HEK293 (cell line): ENCODE data around the gene PPM1G.

Source experiments
- CTCF ChIA-PET: fragments of 350-600 bp; formaldehyde crosslinking; extraction: SDS; loops from one replicate; lab custom pipeline; 2021; ENCODE audit warnings: antibody characterized with exemption; lab: Yijun Ruan, JAX
- POLR2A ChIA-PET: fragments of 300-600 bp; formaldehyde crosslinking; extraction: SDS; loops from one replicate; lab custom pipeline; 2020; ENCODE audit warnings: antibody characterized with exemption, inconsistent platforms; lab: Yijun Ruan, JAX
- H3K27ac ChIP-seq: fragments of 200-500 bp; sonication (Bioruptor generic); 2 replicates; pipeline ENCODE4 v1.5.1; 2014; ENCODE audit warnings: low read depth, low read length, control low read depth, inconsistent platforms; ENCODE audit errors: extremely low read depth
- H3K36me3 ChIP-seq, 2 experiments: fragments of 200-500 bp in 1 of 2; sonication (Bioruptor generic) in 1 of 2; 1 replicate in 1 of 2; 2 replicates in 1 of 2; pipeline ENCODE4 v1.5.1; 2014 to 2017; ENCODE audit warnings: inconsistent platforms in 2 of 2, low read length in 2 of 2; ENCODE audit not compliant: control insufficient read depth in 2 of 2, insufficient read depth in 1 of 2
- H3K4me1 ChIP-seq: fragments of 200-500 bp; sonication (Bioruptor generic); 2 replicates; pipeline ENCODE4 v1.5.1; 2014; ENCODE audit warnings: mild to moderate bottlenecking, low read length, inconsistent platforms; ENCODE audit not compliant: control insufficient read depth, insufficient read depth
- H3K4me3 ChIP-seq: 2 replicates; pipeline ENCODE4 v1.5.1; 2011; ENCODE audit warnings: low read depth, mild to moderate bottlenecking, control low read depth, low read length, moderate library complexity
- H3K9me3 ChIP-seq: fragments of 200-500 bp; sonication (Bioruptor generic); 2 replicates; pipeline ENCODE4 v1.5.1; 2014; ENCODE audit warnings: low read depth, low read length, inconsistent platforms; ENCODE audit not compliant: control insufficient read depth, insufficient read depth
- BCL11B ChIP-seq: fragments of 450-650 bp; formaldehyde crosslinking; IDR thresholded peaks from 2 replicates; pipeline ENCODE4 v1.5.1; 2016; ENCODE audit warnings: low read depth, missing biosample characterization, missing genetic modification characterization
- ELK4 ChIP-seq: IDR thresholded peaks from 2 replicates; pipeline ENCODE4 v1.6.1; 2011; ENCODE audit warnings: mild to moderate bottlenecking, low read depth, low read length, borderline replicate concordance
- GLIS2 ChIP-seq: fragments of 450-650 bp; formaldehyde crosslinking; IDR thresholded peaks from 2 replicates; pipeline ENCODE4 v1.5.1; 2016; ENCODE audit warnings: missing biosample characterization, missing genetic modification characterization
- SP3 ChIP-seq: fragments of 450-650 bp; formaldehyde crosslinking; IDR thresholded peaks from 2 replicates; pipeline ENCODE4 v1.5.1; 2016; ENCODE audit warnings: missing biosample characterization, missing genetic modification characterization
- ZBTB20 ChIP-seq: fragments of 450-650 bp; formaldehyde crosslinking; IDR thresholded peaks from 2 replicates; pipeline ENCODE4 v1.5.1; 2016; ENCODE audit warnings: missing biosample characterization, missing genetic modification characterization
- ZBTB7A ChIP-seq: fragments of 450-650 bp; formaldehyde crosslinking; IDR thresholded peaks from 2 replicates; pipeline ENCODE4 v1.5.1; 2016; ENCODE audit warnings: low read depth, missing biosample characterization, missing genetic modification characterization
- ZFP3 ChIP-seq: fragments of 450-650 bp; formaldehyde crosslinking; IDR thresholded peaks from 2 replicates; pipeline ENCODE4 v1.5.1; 2016; ENCODE audit warnings: low read depth, missing biosample characterization, missing genetic modification characterization
- ZFP37 ChIP-seq: fragments of 450-650 bp; formaldehyde crosslinking; IDR thresholded peaks from 2 replicates; pipeline ENCODE4 v1.5.1; 2016; ENCODE audit warnings: missing biosample characterization, missing genetic modification characterization
- ZFP41 ChIP-seq: fragments of 450-650 bp; formaldehyde crosslinking; IDR thresholded peaks from 2 replicates; pipeline ENCODE4 v1.5.1; 2016; ENCODE audit warnings: missing biosample characterization, missing genetic modification characterization, borderline replicate concordance
- ZFP69B ChIP-seq: fragments of 450-650 bp; formaldehyde crosslinking; IDR thresholded peaks from 2 replicates; pipeline ENCODE4 v1.5.1; 2016; ENCODE audit warnings: missing biosample characterization, missing genetic modification characterization
- ZNF121 ChIP-seq: fragments of 450-650 bp; formaldehyde crosslinking; IDR thresholded peaks from 2 replicates; pipeline ENCODE4 v1.5.1; 2016; ENCODE audit warnings: missing biosample characterization, missing genetic modification characterization
- ZNF157 ChIP-seq: fragments of 450-650 bp; formaldehyde crosslinking; IDR thresholded peaks from 2 replicates; pipeline ENCODE4 v1.5.1; 2016; ENCODE audit warnings: missing biosample characterization, missing genetic modification characterization
- ZNF175 ChIP-seq: fragments of 450-650 bp; formaldehyde crosslinking; IDR thresholded peaks from 2 replicates; pipeline ENCODE4 v1.5.1; 2016; ENCODE audit warnings: missing biosample characterization, missing genetic modification characterization
- ZNF214 ChIP-seq: fragments of 450-650 bp; formaldehyde crosslinking; IDR thresholded peaks from 2 replicates; pipeline ENCODE4 v1.5.1; 2017; ENCODE audit warnings: missing biosample characterization, mild to moderate bottlenecking, missing genetic modification characterization, borderline replicate concordance
- ZNF292 ChIP-seq: fragments of 450-650 bp; formaldehyde crosslinking; IDR thresholded peaks from 2 replicates; pipeline ENCODE4 v1.5.1; 2016; ENCODE audit warnings: low read depth, missing biosample characterization, missing genetic modification characterization, borderline replicate concordance
- ZNF37A ChIP-seq: fragments of 450-650 bp; IDR thresholded peaks from 2 replicates; pipeline ENCODE4 v1.5.1; 2018; ENCODE audit warnings: missing biosample characterization, missing genetic modification characterization
- ZNF398 ChIP-seq: fragments of 450-650 bp; formaldehyde crosslinking; IDR thresholded peaks from 2 replicates; pipeline ENCODE4 v1.5.1; 2017; ENCODE audit warnings: missing biosample characterization, missing genetic modification characterization
- ZNF423 ChIP-seq: fragments of 450-650 bp; formaldehyde crosslinking; IDR thresholded peaks from 2 replicates; pipeline ENCODE4 v1.5.1; 2016; ENCODE audit warnings: missing biosample characterization, missing genetic modification characterization
- ZNF433 ChIP-seq: fragments of 450-650 bp; formaldehyde crosslinking; IDR thresholded peaks from 2 replicates; pipeline ENCODE4 v1.5.1; 2016; ENCODE audit warnings: missing biosample characterization, missing genetic modification characterization, low read depth
- ZNF473 ChIP-seq: fragments of 450-650 bp; formaldehyde crosslinking; IDR thresholded peaks from 2 replicates; pipeline ENCODE4 v1.5.1; 2017; ENCODE audit warnings: missing biosample characterization, missing genetic modification characterization
- ZNF521 ChIP-seq: fragments of 450-650 bp; formaldehyde crosslinking; IDR thresholded peaks from 2 replicates; pipeline ENCODE4 v1.5.1; 2017; ENCODE audit warnings: missing biosample characterization, mild to moderate bottlenecking, missing genetic modification characterization
- ZNF776 ChIP-seq: fragments of 450-650 bp; formaldehyde crosslinking; IDR thresholded peaks from 2 replicates; pipeline ENCODE4 v1.5.0; 2017; ENCODE audit warnings: missing biosample characterization, missing genetic modification characterization, borderline replicate concordance
- ZSCAN16 ChIP-seq: fragments of 450-650 bp; formaldehyde crosslinking; IDR thresholded peaks from 2 replicates; pipeline ENCODE4 v1.5.1; 2016; ENCODE audit warnings: missing biosample characterization, missing genetic modification characterization
- ZSCAN18 ChIP-seq: fragments of 450-650 bp; formaldehyde crosslinking; IDR thresholded peaks from 2 replicates; pipeline ENCODE4 v1.5.1; 2016; ENCODE audit warnings: missing biosample characterization, missing genetic modification characterization
- ZSCAN30 ChIP-seq: fragments of 450-650 bp; IDR thresholded peaks from 2 replicates; pipeline ENCODE4 v1.5.1; 2018; ENCODE audit warnings: missing biosample characterization, mild to moderate bottlenecking, missing genetic modification characterization, moderate library complexity
- TF ChIP-seq, protein P1 (sequence below): fragments of 450-650 bp; formaldehyde crosslinking; IDR thresholded peaks from 2 replicates; pipeline ENCODE4 v1.5.1; 2016; ENCODE audit warnings: missing biosample characterization, missing genetic modification characterization
- TF ChIP-seq, protein P2 (sequence below): fragments of 450-650 bp; formaldehyde crosslinking; IDR thresholded peaks from 2 replicates; pipeline ENCODE4 v1.5.1; 2016; ENCODE audit warnings: missing biosample characterization, missing genetic modification characterization
- TF ChIP-seq, protein P3 (sequence below): fragments of 450-650 bp; IDR thresholded peaks from 2 replicates; pipeline ENCODE4 v1.5.1; 2018; ENCODE audit warnings: missing biosample characterization, missing genetic modification characterization

The PPM1G gene

GRCh38 chr2:27379836-27380625, 29.4 kb downstream of the PPM1G start:
- Histone ChIP-seq H3K9me3 (no peaks in the 10 kb centered on the region), H3K27ac (peak overlapping the region; percentile 82), H3K4me3 (peak overlapping the region; percentile 72), H3K4me1 (no peaks in the 10 kb centered on the region; the same call in 1 of the 2 replicates), H3K36me3 (peaks cover 22 to 84% of the 10 kb centered on the region in 2 experiments)
- ChIA-PET POLR2A (interaction anchor here (1.0 to 2.9 kb wide), 9 partner anchors 9 to 62 kb away, joined by 3 to 19 read pairs (median 9); partner anchors contain the start of genes EIF2B4, GTF3C2, MPV17 and NRBP1), CTCF (interaction anchor here (0.8 to 1.4 kb wide), 4 partner anchors 9 to 303 kb away, joined by 3 to 7 read pairs (median 3); partner anchors contain the start of gene SNX17)
- TF ChIP-seq ZSCAN18 (tag by site-specific recombination) (no peak), ZFP69B (tag by site-specific recombination) (no peak), ZFP41 (tag by site-specific recombination) (no peak), SP3 (tag by site-specific recombination) (peak; percentile 53), ZBTB7A (tag by site-specific recombination) (peak; percentile 64; the same call in 1 of the 2 replicates), ZSCAN30 (tag by site-specific recombination) (no peak), ZNF37A (tag by site-specific recombination) (no peak), ZNF473 (tag by site-specific recombination) (no peak), ZFP37 (0 out of 2 replicates have a peak, but pooled peaks have one; percentile 47), ZFP3 (tag by site-specific recombination) (no peak), ZNF433 (tag by site-specific recombination) (no peak), ZNF398 (no peak), ZSCAN16 (tag by site-specific recombination) (peak; percentile 91), ZNF521 (tag by site-specific recombination) (no peak), ZNF423 (tag by site-specific recombination) (no peak), ZNF157 (tag by site-specific recombination) (no peak), ZNF776 (no peak), GLIS2 (tag by site-specific recombination) (no peak), ZNF214 (tag by site-specific recombination) (no peak), BCL11B (tag by site-specific recombination) (peak; percentile 91; the same call in 1 of the 2 replicates), ZNF175 (no peak), ZBTB20 (tag by site-specific recombination) (peak; percentile 95), ELK4 (no peak), ZNF292 (tag by site-specific recombination) (no peak), ZNF121 (tag by site-specific recombination) (no peak)
- TF ChIP-seq, protein P1, sequence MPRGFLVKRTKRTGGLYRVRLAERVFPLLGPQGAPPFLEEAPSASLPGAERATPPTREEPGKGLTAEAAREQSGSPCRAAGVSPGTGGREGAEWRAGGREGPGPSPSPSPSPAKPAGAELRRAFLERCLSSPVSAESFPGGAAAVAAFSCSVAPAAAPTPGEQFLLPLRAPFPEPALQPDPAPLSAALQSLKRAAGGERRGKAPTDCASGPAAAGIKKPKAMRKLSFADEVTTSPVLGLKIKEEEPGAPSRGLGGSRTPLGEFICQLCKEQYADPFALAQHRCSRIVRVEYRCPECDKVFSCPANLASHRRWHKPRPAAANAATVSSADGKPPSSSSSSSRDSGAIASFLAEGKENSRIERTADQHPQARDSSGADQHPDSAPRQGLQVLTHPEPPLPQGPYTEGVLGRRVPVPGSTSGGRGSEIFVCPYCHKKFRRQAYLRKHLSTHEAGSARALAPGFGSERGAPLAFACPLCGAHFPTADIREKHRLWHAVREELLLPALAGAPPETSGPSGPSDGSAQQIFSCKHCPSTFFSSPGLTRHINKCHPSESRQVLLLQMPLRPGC, result no peak
- TF ChIP-seq, protein P2, sequence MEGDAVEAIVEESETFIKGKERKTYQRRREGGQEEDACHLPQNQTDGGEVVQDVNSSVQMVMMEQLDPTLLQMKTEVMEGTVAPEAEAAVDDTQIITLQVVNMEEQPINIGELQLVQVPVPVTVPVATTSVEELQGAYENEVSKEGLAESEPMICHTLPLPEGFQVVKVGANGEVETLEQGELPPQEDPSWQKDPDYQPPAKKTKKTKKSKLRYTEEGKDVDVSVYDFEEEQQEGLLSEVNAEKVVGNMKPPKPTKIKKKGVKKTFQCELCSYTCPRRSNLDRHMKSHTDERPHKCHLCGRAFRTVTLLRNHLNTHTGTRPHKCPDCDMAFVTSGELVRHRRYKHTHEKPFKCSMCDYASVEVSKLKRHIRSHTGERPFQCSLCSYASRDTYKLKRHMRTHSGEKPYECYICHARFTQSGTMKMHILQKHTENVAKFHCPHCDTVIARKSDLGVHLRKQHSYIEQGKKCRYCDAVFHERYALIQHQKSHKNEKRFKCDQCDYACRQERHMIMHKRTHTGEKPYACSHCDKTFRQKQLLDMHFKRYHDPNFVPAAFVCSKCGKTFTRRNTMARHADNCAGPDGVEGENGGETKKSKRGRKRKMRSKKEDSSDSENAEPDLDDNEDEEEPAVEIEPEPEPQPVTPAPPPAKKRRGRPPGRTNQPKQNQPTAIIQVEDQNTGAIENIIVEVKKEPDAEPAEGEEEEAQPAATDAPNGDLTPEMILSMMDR (tag by site-specific recombination), result no peak
- TF ChIP-seq, protein P3, sequence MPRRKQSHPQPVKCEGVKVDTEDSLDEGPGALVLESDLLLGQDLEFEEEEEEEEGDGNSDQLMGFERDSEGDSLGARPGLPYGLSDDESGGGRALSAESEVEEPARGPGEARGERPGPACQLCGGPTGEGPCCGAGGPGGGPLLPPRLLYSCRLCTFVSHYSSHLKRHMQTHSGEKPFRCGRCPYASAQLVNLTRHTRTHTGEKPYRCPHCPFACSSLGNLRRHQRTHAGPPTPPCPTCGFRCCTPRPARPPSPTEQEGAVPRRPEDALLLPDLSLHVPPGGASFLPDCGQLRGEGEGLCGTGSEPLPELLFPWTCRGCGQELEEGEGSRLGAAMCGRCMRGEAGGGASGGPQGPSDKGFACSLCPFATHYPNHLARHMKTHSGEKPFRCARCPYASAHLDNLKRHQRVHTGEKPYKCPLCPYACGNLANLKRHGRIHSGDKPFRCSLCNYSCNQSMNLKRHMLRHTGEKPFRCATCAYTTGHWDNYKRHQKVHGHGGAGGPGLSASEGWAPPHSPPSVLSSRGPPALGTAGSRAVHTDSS (tag by site-specific recombination), result peak; percentile 94
